Erythroblast (primary cell): ENCODE measurements around the gene ACER2.

ENCODE experiments used
- GATA1 ChIP-seq: IDR thresholded peaks from 2 replicates; pipeline ENCODE4 v1.6.1; 2011; ENCODE audit warnings: low read depth, mild to moderate bottlenecking, control low read depth, low read length, moderate library complexity
- POLR2A ChIP-seq: IDR thresholded peaks from 2 replicates; pipeline ENCODE4 v1.6.1; 2011; ENCODE audit warnings: mild to moderate bottlenecking, low read length

- TF ChIP-seq POLR2A (no peak), GATA1 (no peak)
These were observed 48.8 kb downstream of the ACER2 start for GRCh38 chr9:19457693-19458009.
